HG03196 (cell line): Measurements from ENCODE around the gene PDHB.

Experiments
- ATAC-seq: cut with Tn5 transposase; IDR thresholded peaks from one replicate; pipeline ENCODE4 v1.9.1; 2021; ENCODE audit not compliant: unreplicated experiment

Gene PDHB

DNA sequence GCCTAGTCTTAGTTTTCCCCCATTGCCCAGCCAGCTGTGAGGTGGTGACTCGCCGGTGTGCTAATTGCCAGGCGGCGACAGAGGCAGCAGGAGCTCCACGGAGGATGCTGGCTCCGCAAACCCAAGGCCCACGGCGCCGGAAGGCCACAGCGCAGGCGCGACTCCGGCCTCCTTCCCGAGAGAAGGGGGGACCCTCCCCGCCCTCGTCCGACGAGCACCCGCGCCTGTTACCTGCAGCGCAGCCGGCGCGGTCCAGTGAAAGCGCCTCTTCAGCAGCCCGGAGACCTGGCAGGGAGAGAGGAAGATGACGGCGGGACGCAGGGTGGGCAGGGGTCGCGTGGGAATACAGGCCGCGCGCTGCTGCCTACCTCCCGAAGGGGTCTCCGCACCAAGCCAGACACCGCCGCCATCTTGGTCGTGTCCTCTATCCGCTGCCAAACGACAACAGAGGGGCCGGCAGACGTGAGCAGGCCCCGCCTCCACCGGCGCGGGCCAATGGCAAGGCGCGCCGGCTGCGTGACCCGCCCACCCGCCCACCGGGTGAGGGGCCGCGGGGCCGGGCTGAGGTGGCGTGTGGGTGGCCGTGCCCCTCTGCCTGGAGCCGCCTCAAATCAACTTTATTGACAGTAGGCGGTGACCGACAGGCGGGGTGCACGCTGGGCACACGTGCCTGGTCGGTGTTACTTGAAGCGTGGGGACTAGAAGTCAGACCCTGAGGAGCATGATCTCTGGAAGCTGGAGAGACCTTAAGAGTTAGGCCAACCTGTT lies at the start of gene PDHB:
TSS of gene PDHB (minus strand) at position 433 of the 768 bp plus-strand sequence. CDS start at position 410, 23 bp downstream.
- peak; percentile 92 for ATAC-seq

DNA sequence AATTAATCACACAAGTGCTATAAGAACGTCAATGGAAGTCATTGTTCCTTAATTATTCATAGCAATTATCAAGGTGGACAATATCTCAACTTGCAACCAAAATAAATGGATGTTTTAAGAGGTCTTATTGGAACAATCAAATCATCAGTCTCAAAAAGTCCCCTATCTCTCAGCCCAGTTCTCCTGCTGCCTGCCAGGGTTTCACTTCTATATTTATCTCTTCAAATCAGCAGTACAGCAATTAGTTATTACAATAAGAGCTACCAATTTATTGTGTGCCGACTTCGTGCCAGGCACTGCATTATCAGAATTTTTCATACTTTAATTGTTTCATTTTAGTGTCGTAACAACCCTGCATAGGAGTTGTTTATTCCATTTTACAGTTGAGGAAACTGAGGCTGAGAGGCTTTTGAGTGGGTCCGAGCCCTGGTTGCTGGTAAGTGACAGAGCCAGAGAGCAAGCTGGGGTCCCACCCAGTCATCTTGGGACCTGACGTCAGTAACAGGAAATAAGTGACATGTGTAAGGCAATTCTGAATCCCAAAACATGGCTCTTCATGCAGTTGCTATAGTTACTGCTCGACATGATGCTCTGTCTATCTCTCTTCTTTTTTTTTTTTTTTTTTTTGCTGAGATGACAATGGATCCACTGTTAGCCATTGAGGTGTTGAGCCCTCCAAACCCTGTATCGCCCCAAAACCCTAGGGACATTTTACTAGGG lies 49.4 kb upstream of the PDHB start:
- no peak for ATAC-seq

DNA sequence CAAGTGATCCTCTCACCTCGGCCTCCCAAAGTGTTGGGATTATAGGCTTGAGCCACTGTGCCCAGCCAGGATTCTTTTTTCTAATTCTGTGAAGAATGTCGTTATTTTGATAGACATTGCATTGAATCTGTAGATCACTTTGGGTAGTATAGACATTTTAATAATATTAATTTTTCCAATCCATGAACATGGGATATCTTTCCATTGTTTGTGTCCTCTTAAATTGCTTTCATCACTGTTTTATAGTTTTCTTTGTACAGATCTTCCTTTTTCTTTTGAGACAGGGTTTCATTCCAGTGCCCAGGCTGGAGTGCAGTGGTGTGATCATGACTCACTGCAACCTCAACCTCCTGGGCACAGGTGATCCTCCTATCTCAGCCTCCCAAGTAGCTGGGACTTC lies 46.7 kb upstream of the PDHB start:
- no peak for ATAC-seq

DNA sequence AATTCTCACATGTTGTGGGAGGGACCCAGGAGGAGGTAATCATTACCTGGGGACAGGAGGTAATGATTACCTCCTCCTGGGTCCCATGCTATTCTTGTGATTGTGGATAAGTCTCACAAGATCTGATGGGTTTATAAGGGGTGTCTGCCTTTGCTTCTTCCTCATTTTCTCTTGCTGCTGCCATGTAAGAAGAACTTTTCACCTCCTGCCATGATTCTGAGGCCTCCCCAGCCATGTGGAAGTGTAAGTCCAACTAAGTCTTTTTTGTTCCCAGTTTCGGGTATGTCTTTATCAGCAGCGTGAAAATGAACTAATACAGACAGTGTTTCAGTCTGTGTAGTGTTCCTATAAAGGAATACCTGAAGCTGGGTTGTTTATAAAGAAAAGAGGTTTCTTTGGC lies 45.1 kb upstream of the PDHB start:
- no peak for ATAC-seq

DNA sequence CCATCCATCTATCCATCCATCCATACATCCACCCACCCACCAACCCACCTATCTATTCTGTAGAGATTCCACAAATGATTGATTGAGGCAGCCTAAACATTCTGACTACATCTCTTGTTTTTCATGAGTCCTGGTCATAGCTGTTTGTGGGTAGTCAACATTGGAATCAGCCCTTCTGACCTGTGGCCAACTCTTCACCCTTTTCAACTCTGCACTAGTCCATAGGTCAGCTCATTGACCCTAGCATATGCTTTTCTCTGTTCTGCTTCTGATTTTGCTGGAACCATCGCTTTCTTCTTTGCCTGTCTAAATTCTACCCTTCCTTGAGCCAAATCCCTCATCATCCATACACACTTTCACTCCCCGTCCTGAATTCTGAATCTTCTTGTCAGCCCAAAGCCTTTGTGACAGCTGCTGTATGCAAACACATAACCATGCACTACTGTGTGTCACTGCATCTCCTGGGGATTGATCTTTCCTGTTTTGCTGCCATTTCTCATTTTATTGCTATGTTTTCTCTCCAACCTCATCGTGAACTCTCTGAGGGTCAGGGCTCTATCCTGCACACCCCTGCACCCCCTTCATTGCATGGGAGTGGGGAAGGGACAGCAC lies 41.4 kb upstream of the PDHB start:
- ATAC-seq, result no peak

DNA sequence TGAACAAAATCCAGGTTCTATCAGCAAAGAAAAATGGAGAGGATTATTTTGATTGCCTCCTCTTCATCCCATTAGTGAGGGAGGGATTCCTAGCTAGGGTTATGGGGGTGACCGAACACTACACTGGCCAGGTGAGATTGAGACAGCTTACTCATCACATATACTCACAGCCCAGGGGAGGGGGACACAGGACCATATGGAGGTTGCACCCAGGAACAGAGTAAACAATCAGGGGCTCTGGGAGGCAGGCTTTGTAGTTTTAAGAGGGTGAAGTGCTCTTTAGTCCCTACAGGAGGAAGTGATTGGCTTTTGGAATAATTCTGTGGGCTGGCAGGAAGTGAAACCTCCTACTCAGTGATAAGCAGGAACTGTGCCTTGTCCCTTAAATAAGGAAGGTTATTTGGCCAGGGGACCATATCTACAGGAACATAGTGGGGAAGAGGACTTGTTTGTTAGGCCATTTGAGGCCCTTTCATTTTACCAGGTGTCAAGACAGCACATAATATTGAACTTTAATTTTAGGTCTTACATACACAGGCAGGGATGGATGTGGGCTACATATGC lies 40.8 kb upstream of the PDHB start:
- no peak for ATAC-seq

DNA sequence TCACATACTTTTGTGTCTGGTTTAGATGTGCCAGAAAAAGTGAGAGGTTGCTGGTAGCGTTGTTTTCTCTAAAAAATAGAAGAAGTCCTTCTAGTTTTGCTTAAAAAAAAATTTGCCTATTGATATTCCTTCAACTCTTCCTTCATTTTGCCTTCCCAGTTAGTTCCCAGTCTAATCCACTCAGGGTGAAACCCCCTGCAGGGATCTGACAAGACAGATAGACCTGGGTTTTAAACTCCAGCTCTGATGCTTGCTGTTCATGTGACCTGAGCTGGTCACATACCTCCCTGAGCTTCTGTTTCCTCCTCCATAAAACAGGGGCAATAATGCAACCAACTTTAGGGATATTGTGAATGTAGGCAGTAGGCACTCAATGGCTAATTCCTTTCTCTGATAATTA lies 39.6 kb upstream of the PDHB start:
- ATAC-seq, result no peak

DNA sequence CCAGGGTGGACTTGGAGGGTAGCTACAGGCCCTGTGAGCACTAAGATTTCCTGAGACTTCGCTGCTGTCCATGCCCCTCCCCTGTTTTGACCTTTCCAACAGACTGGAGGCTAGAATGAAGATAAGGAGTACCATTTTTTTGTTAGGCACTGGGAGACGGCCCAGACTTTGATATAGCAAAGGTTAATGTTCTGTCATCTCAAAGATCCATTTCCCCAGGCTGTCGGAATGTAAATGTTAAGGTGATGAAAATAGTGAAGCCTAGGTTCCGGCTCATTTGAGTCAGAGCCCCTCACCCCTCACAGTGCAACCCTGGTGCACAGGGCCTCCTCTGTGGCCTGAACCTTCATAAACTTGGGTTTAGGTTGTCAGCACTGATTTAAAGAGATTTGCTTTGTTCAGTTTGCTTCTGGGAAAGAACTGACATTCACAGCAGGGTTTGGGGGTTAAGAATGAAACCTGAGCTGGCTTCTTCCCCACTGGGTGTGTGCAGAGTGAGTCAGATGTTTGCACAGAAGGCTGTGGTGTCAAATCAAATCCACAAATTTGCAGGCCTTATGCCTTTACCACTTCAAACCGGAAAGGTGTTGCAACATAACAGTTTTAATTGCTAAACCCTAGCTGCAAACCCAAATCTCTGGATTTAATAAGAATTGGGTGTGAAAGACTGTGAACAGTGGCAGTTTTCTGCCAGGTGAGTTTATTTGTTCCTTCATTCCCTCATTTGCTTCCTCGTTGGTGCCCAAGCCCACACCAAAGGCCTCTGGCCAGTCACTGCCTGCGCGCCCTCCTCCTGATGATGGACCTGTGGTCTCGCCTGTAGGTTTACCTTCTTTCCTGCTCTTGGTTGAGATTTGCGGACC lies 37.6 kb upstream of the PDHB start:
- no peak for ATAC-seq

DNA sequence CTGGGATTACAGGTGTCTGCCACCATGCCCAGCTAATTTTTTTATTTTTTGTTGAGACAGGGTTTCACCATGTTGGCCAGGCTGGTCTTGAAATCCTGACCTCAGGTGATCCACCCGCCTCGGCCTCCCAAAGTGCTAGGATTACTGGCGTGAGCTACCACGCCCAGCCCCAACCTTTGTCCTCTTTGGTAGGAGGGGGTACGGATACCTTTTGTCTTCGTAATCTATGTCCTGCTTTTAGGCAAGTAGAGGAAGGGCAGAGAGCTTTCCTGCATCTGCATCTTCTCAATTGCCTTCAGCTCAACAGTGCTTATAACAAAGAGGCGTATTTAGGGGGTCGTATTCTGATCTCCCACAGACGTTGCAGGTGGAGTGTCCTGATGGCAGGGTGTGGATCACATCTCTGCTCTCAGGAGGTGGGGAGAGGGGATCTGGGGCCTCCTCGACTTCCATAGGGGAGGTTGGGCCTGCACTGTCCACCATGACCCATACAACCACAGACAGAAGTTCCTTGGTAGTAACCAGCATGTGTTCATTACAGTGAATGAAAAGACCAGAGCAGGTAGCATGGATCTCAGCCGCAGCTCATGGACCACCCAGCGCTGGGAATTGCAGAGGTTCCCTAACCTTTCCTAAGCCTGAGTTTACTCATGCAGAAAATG lies 36.9 kb upstream of the PDHB start:
- ATAC-seq, result no peak

DNA sequence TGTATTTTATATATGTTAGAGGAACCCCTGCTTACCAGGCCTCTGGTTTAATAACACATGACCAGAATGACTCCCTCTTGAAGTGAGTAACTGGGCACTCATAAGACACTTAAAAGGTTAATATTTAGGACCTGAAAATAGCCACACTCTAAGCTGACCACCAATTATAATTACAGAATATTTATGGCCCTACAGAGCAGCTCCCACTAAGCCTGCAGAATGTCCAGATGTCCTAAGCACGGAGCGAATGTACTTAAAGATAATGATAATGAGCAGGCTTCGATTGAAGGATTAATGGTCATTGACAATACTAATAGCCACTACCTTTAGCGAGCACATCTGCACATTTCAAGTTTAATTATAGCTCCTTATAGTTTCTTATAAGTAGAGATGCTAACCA lies 35.5 kb upstream of the PDHB start:
- ATAC-seq, result no peak

DNA sequence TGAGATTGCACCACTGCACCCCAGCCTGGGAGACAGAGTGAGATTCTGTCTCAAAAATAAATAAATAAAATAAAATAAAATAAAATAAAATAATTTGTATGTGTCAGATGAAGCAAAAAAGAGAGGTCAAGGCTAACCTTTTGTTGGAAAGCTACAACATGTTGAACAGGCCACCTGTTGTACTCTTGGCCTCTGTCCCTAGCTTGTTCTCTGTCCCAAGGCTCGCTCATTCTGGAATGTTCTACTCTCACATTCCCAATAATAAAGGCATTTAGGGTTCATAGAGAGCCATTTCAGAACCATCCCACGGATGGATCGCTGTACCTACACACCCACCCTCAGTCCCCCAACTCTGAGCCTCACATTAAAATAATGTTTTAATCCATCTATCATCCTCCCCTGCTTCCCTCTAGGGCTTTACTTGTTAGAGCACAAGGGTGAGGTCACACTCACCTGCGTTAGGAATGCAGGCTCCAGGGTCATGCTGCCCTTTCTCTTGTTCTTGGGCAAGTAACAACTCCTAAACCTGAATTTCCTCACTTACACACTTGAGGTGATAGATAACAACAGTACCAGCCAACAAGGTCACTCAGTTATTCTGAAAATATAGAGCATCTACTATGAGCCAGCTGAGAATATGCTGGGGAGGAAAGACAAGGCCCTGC lies 33.4 kb upstream of the PDHB start:
- ATAC-seq, result no peak

DNA sequence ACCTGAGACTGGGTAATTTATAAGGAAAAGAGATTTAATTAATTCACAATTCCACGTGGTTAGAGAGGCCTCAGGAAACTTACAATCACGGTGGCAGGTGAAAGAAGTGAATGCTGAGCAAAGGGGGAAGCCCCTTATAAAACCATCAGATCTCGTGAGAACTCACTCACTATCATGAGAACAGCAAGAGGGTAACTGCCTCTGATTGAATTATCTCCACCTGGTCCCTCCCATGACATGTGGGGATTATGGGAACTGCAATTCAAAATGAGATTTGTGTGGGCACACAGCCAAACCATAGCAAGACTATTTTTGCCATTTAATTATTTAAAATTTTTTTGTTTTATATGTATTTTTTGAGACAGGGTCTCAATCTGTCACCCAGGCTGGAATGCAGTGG lies 31.2 kb upstream of the PDHB start:
- no peak for ATAC-seq

DNA sequence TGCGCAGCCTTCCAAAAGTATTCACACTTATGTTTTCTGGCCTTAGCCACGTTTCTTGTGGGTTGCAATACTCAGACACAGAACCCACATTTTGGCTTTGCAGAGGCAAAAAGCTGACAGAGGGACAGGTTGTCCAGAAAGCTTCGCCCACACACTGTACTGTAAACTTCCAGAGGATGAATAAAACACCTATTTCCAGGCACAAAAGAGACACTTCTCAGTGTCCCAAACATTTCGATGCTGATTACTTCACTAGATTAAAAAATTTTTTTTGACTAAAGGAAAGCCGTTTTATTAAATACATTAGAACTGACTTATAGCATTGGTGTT lies 30.3 kb upstream of the PDHB start:
- no peak for ATAC-seq

DNA sequence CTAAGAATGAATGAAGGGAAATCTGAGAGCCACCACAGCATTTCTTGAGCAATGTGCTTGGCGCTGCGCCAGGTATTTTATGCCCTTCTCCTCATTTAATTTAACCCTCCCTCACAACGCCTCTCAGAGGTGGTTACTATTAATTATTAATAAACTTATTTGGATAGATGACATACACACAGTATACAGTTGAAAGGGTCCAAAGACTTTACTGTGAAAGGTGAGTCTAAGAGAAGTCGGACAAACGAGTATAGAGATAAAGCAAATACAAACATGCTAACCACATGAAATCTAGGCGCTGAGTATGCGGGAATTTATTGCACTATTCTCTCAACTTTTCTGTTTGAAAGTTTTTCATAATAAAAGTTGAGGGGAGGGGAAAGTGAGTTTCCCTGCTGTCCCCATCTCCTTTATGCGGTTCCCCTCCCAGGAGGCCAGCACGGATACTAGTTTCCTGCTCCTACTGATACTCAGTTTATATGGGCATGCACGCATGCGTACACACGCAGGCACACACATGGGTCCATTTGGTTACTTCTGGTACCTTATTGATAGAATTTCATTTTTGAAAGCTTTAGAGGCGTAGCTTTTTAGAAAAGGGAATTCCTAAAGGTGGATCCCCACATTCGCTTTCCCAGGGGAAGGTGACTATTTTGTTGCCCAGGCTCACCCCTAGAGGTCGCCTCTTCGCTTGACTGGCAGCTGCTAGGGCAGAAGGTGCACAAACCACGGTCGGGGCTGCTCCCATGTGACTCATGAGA lies 29.7 kb upstream of the PDHB start:
- peak; percentile 88 for ATAC-seq

DNA sequence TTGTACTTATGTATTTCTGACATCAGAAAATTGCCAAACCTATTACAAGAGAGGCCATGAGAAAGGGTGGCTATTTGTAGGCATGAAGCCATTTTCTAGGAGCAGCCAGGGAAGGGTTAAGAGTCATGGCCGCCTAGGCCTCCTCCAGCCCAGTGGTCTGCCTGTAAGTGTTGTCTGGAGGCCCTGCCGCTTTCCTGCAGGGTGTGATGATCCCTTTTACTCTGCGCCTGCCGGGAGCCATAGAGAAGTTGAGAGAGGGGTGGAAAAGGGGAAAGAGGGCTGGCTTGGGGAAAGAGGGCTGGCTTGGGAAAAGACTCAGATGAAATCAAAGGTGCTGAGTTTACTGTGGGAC lies 29.2 kb upstream of the PDHB start:
- ATAC-seq, result no peak

DNA sequence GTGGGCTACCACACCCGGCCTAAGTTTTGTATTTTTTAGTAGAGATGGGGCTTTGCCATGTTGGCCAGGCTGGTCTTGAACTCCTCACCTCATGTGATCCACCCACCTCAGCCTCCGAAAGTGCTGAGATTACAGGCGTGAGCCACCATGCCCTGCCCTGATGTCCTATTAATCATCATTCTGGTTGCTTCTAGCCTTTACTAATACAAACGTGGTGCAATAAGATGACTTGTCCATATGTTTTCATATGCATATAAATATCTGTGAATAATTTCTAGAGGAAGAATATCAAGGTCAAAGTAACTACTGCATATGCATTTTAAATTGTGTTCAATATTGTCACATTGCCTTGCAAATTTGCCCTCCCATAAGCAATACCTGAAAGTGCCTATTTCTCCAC lies 25.5 kb upstream of the PDHB start:
- ATAC-seq, result no peak

DNA sequence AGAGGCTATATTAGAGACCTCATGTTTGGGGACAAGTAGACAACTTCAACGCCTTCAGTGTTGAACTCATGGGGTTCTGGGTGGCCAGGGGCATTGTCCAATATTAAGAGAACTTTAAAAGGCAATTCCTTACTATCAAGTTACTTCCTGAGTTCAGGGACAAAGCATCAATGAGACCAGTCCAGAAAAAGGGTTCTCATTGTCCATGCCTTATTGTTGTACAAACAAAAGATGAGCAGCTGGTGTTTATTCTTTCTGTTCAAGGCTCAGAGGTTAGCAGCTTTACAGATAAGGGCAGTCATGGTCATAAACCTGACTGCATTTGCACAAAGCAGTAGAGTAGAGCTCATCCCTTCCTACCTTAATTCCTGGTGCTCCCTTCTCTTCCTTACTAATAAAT lies 18.5 kb upstream of the PDHB start:
- ATAC-seq, result no peak

DNA sequence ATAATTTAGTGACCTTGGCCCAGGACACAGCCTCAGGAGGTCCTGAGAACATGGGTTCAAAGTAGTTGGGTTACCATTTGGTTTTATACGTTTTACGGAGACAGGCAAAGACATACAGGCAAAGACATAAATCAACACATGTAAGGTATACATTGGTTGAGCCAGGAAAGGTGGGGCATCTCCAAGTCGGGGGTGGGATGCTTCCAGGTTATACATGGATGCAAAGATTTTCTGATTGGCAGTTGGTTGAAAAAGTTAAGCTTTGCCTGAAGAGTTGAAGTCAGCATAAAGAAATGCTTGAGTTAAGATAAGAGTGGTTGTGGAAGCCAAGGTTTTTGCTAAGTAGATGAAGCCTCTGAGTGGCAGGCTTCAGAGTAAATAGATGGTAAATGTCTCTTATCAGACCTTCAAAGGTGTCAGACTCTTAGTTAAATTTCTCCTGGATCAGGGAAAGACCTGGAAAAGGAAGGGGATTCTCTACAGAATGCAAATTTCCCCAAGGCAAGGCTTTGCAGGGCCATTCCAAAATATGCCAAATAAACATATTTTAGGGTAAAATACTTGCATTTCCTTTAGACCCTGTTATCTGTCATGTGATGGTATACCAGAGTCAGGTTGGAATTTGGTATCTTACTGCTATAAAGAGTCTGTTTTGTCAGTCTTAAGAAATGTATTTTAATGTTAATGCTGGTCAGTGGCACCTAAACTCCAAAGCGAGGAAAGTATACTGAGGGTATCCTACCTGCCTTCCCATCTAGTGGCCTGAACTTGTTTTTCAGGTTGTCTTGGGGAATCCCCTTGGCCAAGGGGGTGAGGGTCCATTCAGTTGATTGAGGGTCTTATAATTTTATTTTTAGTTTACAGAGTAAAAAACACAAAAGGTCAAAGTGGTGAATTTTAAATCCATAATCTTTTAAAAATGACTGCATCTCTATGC lies 8.2 kb upstream of the PDHB start:
- ATAC-seq, result no peak
